ENCODE measurements around the gene NKAIN2.

NKAIN2 gene

GRCh38 chr6:124482071-124482491 lies 678.4 kb downstream of the NKAIN2 start:
- no peak for DNase-seq (ENCODE audit: low read depth in 1 of 2, low spot score in 1 of 2)

- no peak for DNase-seq (ENCODE audit: low read depth in 1 of 2, low spot score in 1 of 2)
Observed at GRCh38 chr6:124487623-124488431, 684.2 kb downstream of the NKAIN2 start.

- no peak for DNase-seq (ENCODE audit: low read depth in 1 of 2, low spot score in 1 of 2)
Observed at GRCh38 chr6:124490122-124490521, 686.5 kb downstream of the NKAIN2 start.

- no peak for DNase-seq (ENCODE audit: low read depth in 1 of 2, low spot score in 1 of 2)
Observed at GRCh38 chr6:124493259-124493658, 689.6 kb downstream of the NKAIN2 start.

- DNase-seq (ENCODE audit: low read depth in 1 of 2, low spot score in 1 of 2), result no peak
Observed at GRCh38 chr6:124494956-124495664, 691.4 kb downstream of the NKAIN2 start.

- no peak for DNase-seq (ENCODE audit: low read depth in 1 of 2, low spot score in 1 of 2)
Observed at GRCh38 chr6:124495665-124496190, 692.1 kb downstream of the NKAIN2 start.

- no peak for DNase-seq (ENCODE audit: low read depth in 1 of 2, low spot score in 1 of 2)
Observed at GRCh38 chr6:124496334-124496733, 692.7 kb downstream of the NKAIN2 start.

- DNase-seq (ENCODE audit: low read depth in 1 of 2, low spot score in 1 of 2), result no peak
Observed at GRCh38 chr6:124512431-124512830, 708.8 kb downstream of the NKAIN2 start.

- no peak for DNase-seq (ENCODE audit: low read depth in 1 of 2, low spot score in 1 of 2)
Observed at GRCh38 chr6:124517339-124517738, 713.7 kb downstream of the NKAIN2 start.

GRCh38 chr6:124520514-124520913 lies 716.8 kb downstream of the NKAIN2 start:
- no peak for DNase-seq (ENCODE audit: low read depth in 1 of 2, low spot score in 1 of 2)

- no peak for DNase-seq (ENCODE audit: low read depth in 1 of 2, low spot score in 1 of 2)
Observed at GRCh38 chr6:124522335-124522734, 718.7 kb downstream of the NKAIN2 start.

- no peak for DNase-seq (ENCODE audit: low read depth in 1 of 2, low spot score in 1 of 2)
Observed at GRCh38 chr6:124524491-124525200, 721.0 kb downstream of the NKAIN2 start.

- no peak for DNase-seq (ENCODE audit: low read depth in 1 of 2, low spot score in 1 of 2)
Observed at GRCh38 chr6:124530926-124531325, 727.3 kb downstream of the NKAIN2 start.

- DNase-seq (ENCODE audit: low read depth in 1 of 2, low spot score in 1 of 2), result no peak
Observed at GRCh38 chr6:124535299-124535698, 731.6 kb downstream of the NKAIN2 start.

GRCh38 chr6:124535746-124536145 lies 732.1 kb downstream of the NKAIN2 start:
- DNase-seq (ENCODE audit: low read depth in 1 of 2, low spot score in 1 of 2), result no peak

- DNase-seq (ENCODE audit: low read depth in 1 of 2, low spot score in 1 of 2), result no peak
Observed at GRCh38 chr6:124536157-124536841, 732.6 kb downstream of the NKAIN2 start.

GRCh38 chr6:124536842-124537191 lies 733.2 kb downstream of the NKAIN2 start:
- no peak for DNase-seq (ENCODE audit: low read depth in 1 of 2, low spot score in 1 of 2)

- DNase-seq (ENCODE audit: low read depth in 1 of 2, low spot score in 1 of 2), result no peak
Observed at GRCh38 chr6:124539096-124539495, 735.4 kb downstream of the NKAIN2 start.

- DNase-seq (ENCODE audit: low read depth in 1 of 2, low spot score in 1 of 2), result no peak
Observed at GRCh38 chr6:124541573-124541972, 737.9 kb downstream of the NKAIN2 start.

- no peak for DNase-seq (ENCODE audit: low read depth in 1 of 2, low spot score in 1 of 2)
Observed at GRCh38 chr6:124546601-124547000, 742.9 kb downstream of the NKAIN2 start.

GRCh38 chr6:124551711-124552233 lies 748.1 kb downstream of the NKAIN2 start:
- DNase-seq (ENCODE audit: low read depth in 1 of 2, low spot score in 1 of 2), result no peak

Data from activated CD4-positive, alpha-beta T cell treated with anti-CD3 and anti-CD28 coated beads, Interleukin-2, amount 50 U/mL, for 24 hours (primary cell).